ACC112 (cell line): Measurements from ENCODE around the gene CHN2.

ENCODE experiments used
- H2AFZ ChIP-seq: fragments of 200-600 bp; sonication (generic); one replicate; pipeline ENCODE4 v1.6.0; 2017; ENCODE audit warnings: antibody characterized with exemption, low read length; ENCODE audit not compliant: unreplicated experiment
- H3K27ac ChIP-seq: fragments of 200-600 bp; sonication (generic); 2 replicates; pipeline ENCODE4 v1.5.1; 2014; ENCODE audit warnings: low read depth, mild to moderate bottlenecking, antibody characterized with exemption, low read length, moderate library complexity
- H3K27me3 ChIP-seq: fragments of 200-600 bp; sonication (generic); 2 replicates; pipeline ENCODE4 v1.6.1; 2014; ENCODE audit warnings: mild to moderate bottlenecking, antibody characterized with exemption, low read length, moderate library complexity, mixed read lengths; ENCODE audit not compliant: insufficient read depth
- H3K36me3 ChIP-seq: fragments of 200-600 bp; sonication (generic); 2 replicates; pipeline ENCODE4 v1.6.1; 2016; ENCODE audit warnings: mild to moderate bottlenecking, antibody characterized with exemption, low read length, moderate library complexity, mixed read lengths; ENCODE audit not compliant: insufficient read depth
- H3K4me1 ChIP-seq: fragments of 200-600 bp; sonication (generic); one replicate; pipeline ENCODE4 v1.6.1; 2016; ENCODE audit warnings: low read length, mixed read lengths; ENCODE audit not compliant: insufficient read depth, unreplicated experiment, control insufficient read depth
- H3K4me3 ChIP-seq: fragments of 200-600 bp; sonication (generic); 2 replicates; pipeline ENCODE4 v1.5.1; 2014; ENCODE audit warnings: mild to moderate bottlenecking, low read depth, low read length
- H3K79me2 ChIP-seq: fragments of 200-600 bp; sonication (generic); one replicate; pipeline ENCODE4 v1.6.0; 2016; ENCODE audit warnings: low read length; ENCODE audit not compliant: control insufficient read depth, unreplicated experiment, insufficient read depth

The CHN2 gene

DNA sequence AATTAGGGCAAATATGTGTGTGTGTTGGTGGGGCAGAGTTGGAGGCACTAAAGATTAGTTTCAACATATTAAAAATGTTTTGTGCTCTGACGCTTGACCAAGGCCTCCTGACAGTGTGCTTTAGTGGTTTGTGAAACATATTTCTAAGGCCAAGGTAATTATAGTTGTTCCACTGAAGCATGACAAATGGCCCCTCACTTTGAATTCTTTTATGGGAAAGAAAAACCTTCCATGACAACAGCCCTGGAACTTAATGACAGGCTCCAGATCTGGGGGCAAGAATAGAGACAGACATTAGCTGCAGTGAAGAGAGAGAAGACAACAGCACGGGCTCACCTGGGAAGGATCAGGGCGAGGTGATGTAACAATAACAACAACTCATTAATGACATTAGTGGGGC, 155.8 kb downstream of the CHN2 start:
- Histone ChIP-seq H3K27ac (no peak overlapping the region), H3K4me3 (no peak overlapping the region), H3K79me2 (no peaks in the 10 kb centered on the region), H3K27me3 (no peaks in the 10 kb centered on the region), H2AFZ (no peak overlapping the region), H3K4me1 (no peaks in the 10 kb centered on the region), H3K36me3 (no peaks in the 10 kb centered on the region)

DNA sequence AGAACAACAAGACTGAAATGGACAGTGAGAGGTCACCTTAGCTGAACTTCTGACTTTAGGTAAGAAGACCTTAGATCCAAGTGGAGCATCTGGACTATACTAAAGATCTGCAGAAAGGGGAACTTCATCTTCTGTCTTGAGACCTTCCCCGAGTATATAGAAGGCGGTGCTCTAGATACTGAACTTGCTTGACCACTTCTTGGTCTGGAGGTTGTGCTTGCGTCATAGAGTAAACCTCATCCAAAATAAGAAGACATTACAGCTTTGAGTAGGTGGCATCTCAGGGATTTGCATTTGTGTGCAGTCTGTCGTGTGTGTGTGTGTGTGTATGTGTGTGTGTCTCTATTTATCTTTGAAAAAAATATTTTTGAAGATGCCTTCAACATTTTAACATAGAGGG, 157.5 kb downstream of the CHN2 start:
- Histone ChIP-seq H2AFZ (no peak overlapping the region), H3K79me2 (no peaks in the 10 kb centered on the region), H3K27me3 (no peaks in the 10 kb centered on the region), H3K4me3 (no peak overlapping the region), H3K27ac (no peak overlapping the region), H3K4me1 (no peaks in the 10 kb centered on the region), H3K36me3 (no peaks in the 10 kb centered on the region)

DNA sequence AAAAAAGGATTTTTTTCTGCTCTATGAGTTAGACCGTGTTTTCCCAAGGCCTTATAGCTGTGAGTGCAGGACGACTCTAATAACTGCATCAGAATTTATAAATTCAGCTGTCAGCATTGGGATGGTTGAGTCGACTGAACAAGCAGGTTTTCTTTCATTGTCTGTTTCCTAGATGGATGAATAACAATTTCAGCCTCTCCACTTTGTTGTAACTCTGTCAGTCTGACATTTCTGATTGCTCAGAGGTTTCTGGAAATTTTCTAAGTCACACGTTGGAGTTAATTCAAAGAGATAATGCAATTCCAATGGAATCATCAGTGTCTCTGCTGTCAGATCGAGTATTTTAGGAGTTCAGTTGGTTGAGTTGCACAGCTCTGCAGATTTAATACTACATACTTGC, 159.2 kb downstream of the CHN2 start:
- Histone ChIP-seq H2AFZ (no peak overlapping the region), H3K36me3 (no peaks in the 10 kb centered on the region), H3K4me3 (no peak overlapping the region), H3K27ac (no peak overlapping the region), H3K79me2 (no peaks in the 10 kb centered on the region), H3K27me3 (no peaks in the 10 kb centered on the region), H3K4me1 (no peaks in the 10 kb centered on the region)

DNA sequence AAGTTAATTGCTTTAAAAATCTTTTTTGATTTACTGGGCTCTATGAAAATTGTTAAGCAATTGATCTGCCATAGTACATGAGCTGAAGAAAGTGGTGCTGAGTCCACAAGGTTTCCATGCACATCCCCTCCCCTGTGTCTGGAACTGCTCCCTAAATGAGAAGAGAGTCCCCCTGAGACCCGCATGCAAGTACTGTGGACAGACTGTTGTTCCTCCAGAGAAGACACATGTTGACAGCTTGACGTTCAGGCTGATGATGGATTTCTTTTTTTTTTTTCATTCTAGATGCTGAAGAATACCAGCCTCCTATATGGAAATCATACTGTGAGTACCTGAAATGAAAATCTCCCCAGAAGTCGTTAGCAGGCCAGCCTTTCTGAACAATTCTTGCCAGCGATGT, 159.8 kb downstream of the CHN2 start:
- Histone ChIP-seq H3K36me3 (no peaks in the 10 kb centered on the region), H2AFZ (no peak overlapping the region), H3K4me1 (no peaks in the 10 kb centered on the region), H3K27ac (no peak overlapping the region), H3K79me2 (no peaks in the 10 kb centered on the region), H3K4me3 (no peak overlapping the region), H3K27me3 (no peaks in the 10 kb centered on the region)

DNA sequence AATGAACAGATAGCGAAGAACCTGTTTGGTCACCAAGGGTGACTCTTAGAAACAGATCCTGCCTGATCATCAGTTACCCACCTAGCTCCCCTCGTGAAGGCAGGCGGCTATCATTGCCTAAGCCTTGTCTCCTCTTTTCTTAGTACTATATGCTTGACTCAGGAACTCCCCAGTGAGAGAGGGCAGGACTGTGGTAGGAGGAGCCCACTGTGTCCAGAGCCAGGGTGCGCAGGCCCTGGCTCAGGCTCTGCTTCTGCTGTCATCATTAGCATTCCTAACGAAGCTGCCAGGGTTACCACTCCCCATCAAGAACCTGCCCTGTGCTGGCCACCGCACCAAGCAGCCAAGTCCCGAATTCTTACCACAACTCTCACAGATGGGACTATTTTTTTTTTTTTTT, 160.8 kb downstream of the CHN2 start:
- H3K79me2 ChIP-seq = no peaks in the 10 kb centered on the region
- no peak overlapping the region for H3K4me3 ChIP-seq
- no peak overlapping the region for H2AFZ ChIP-seq

DNA sequence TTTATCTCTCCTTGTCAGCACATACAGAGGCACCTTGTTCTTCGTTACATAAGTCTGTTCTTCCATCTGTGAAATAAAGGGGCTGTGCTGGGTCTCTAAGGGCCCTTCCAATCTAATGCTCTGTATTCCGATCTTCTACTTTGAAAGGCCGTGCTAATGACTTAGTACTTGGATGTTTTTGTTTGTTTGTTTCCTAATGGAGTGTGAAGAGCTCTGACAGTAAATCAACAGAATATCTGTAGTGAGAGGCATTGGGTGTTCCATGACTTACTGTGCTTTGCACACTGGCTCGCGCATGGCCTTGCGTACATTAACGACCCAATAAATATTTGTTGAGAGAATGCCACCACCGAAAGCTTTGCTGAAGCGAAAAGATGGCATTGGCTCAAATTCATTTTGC, 162.1 kb downstream of the CHN2 start:
- Histone ChIP-seq H3K27ac (no peak overlapping the region), H3K4me1 (no peaks in the 10 kb centered on the region), H3K4me3 (no peak overlapping the region), H3K79me2 (no peaks in the 10 kb centered on the region), H2AFZ (no peak overlapping the region), H3K36me3 (no peaks in the 10 kb centered on the region), H3K27me3 (peaks cover 2% of the 10 kb centered on the region)

More for the DNA sequence above, 160.8 kb downstream of the CHN2 start:
- Histone ChIP-seq H3K27me3 (no peaks in the 10 kb centered on the region), H3K36me3 (no peaks in the 10 kb centered on the region), H3K4me1 (no peaks in the 10 kb centered on the region), H3K27ac (no peak overlapping the region)

DNA sequence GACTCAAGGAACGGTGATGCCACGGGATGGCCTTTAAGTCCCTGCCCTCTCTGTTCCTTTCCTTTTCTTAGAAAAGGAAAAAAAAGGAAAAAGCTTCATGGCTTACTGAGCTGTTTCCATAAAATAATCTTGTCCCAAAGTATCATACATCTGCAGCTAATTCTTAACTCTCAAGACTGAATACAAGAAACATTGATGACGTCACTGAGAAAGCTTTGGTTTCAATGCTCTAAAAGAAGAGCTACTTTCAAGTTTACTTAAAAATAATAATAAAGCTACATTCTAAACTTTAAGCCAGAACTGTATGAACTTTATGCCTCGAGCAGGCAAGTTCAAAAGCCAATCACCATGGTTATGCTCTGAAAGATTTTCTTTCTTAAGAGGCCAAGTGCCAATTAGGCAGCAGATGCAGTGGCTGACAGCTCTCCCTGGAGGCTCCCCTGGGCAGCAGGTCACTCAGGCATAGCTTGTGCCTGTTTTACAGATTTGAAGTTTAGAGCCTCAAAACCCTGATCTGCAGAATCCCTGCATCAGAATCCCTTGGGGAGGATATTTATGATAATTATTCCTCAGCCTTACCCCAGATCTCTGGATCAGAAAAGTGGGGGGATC, 165.0 kb downstream of the CHN2 start:
- Histone ChIP-seq H3K27ac (no peak overlapping the region), H3K36me3 (no peaks in the 10 kb centered on the region), H3K4me3 (no peak overlapping the region), H2AFZ (no peak overlapping the region), H3K79me2 (no peaks in the 10 kb centered on the region), H3K4me1 (no peaks in the 10 kb centered on the region), H3K27me3 (peaks cover 6% of the 10 kb centered on the region)

DNA sequence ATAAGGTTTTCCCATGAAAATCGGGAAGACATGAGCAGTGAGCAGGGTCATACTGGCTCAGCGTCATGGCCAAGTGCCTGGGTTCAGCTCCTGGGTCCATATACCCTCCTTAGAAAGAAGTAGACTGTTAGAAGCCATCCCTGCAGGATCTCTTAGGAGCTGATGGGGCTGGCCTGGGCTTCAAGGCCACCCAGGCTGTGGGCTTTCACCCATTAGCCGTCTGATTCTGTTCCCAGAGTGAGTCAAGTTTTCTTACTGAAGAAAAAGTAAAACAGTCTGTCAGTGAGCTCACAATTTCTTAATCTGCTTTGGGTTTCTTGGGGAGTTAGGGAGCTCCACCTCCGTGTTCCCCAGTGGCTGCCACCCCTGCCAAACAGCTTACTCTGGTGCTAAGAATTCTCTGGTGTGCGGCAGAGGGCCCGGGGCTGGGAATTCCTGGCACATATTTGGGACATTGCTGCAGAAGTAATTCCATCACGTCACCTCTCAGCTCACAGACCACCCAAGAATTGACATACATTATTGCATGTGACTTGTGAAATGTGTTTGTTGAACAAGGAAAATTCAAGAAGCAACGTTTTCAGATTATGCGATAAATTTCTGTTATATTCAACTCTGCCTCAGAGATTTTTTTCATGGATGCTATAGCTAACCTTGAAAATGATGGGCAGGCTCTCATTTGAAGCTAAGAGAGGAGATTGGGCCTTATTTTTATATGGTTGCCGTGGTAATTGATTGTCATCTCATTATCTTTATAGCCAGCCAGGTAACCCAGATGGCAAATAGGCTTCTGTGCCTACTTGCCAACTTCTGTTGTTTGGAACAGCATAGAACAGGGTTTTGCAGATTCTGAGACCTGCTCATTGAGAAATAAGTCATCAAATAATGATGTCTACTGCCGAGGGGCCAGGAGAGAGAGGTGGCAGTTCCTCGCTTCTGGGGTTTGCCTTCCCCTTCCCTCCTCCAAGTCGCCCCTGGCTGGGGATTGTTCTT, 166.4 kb downstream of the CHN2 start:
- no peaks in the 10 kb centered on the region for H3K36me3 ChIP-seq
- H3K27me3 ChIP-seq = peaks cover 6% of the 10 kb centered on the region
- H3K4me3 ChIP-seq = no peak overlapping the region
- H3K79me2 ChIP-seq = no peaks in the 10 kb centered on the region
- H2AFZ ChIP-seq = no peak overlapping the region
- no peaks in the 10 kb centered on the region for H3K4me1 ChIP-seq
- H3K27ac ChIP-seq = no peak overlapping the region

DNA sequence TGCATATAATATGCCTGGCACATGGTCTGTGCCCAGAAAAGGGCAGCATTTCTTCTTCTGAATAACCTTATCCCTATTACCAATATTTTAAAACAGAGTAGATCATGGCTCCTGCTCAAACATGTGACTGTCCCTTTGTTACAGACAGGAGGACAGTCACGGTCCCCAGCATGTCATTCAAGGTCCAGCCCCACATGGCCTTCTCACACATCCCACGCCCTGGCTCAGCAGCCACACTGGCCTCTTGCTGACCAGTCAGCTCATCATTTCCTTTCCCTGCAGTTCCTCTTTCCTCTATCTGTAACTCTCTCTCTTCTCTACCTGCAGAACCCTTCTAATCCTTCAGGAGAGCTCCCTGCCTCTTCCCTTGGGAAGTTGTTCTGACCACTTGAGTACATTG, 167.8 kb downstream of the CHN2 start:
- H3K27ac ChIP-seq = no peak overlapping the region
- H3K27me3 ChIP-seq = peaks cover 6% of the 10 kb centered on the region
- no peak overlapping the region for H2AFZ ChIP-seq
- H3K79me2 ChIP-seq = no peaks in the 10 kb centered on the region
- H3K36me3 ChIP-seq = no peaks in the 10 kb centered on the region
- H3K4me1 ChIP-seq = no peaks in the 10 kb centered on the region
- H3K4me3 ChIP-seq = no peak overlapping the region

DNA sequence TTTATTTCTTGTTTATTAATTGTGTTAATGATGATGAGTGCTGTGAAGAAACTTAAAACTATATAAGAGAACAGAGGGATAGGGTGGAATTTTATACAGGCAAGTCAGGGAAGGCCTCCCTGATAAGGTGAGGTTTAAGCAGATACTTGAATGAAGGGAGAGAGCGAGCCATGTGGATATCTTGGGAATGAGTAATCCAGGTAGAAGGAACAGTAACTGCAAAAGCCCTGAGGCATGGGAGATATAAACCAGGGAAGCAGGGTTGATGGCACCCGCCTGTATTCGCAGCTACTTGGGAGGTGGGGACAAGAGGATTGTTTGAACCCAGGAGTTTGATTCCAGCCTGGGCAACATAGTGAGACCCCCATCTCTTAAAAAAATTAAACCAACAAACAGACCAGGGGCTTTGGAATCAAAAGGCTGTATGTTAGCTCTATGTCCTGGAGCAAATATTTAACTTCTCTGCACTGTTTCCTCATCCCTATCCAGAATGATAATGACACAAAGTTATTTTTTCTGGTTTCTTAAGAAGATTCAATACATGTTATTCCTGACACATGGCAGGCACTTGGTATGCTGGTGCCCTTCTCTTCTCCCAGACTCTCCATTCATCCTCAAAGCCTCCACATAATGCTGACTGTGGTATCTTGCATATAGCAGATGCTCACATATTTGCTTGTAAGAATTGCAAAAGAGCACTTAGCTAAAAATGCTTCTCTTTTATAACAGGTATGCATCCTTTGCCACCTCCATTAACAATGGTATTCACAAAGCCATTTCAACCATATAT, 169.3 kb downstream of the CHN2 start:
- peaks cover 6% of the 10 kb centered on the region for H3K27me3 ChIP-seq
- H2AFZ ChIP-seq = no peak overlapping the region
- H3K4me1 ChIP-seq = no peaks in the 10 kb centered on the region
- no peaks in the 10 kb centered on the region for H3K36me3 ChIP-seq
- H3K4me3 ChIP-seq = no peak overlapping the region
- no peaks in the 10 kb centered on the region for H3K79me2 ChIP-seq
- no peak overlapping the region for H3K27ac ChIP-seq
